GM21737 (cell line): ENCODE results near the gene RAPGEF5.

Source experiments
- ATAC-seq: cut with Tn5 transposase; IDR thresholded peaks from one replicate; pipeline ENCODE4 v1.9.1; 2021; ENCODE audit warnings: mild to moderate bottlenecking, moderate library complexity; ENCODE audit not compliant: unreplicated experiment

The RAPGEF5 gene

GRCh38 chr7:22318376-22318775 is 38.6 kb downstream of the RAPGEF5 start:
- ATAC-seq = no peak

- ATAC-seq = no peak
These were observed 39.3 kb downstream of the RAPGEF5 start for GRCh38 chr7:22317632-22318031.

GRCh38 chr7:22316914-22317313 is 40.0 kb downstream of the RAPGEF5 start:
- no peak for ATAC-seq

GRCh38 chr7:22307816-22308215 is 49.1 kb downstream of the RAPGEF5 start:
- no peak for ATAC-seq

GRCh38 chr7:22305706-22306105 is 51.2 kb downstream of the RAPGEF5 start:
- ATAC-seq = no peak

GRCh38 chr7:22302951-22303423 is 54.0 kb downstream of the RAPGEF5 start:
- ATAC-seq = no peak

- no peak for ATAC-seq
These were observed 54.8 kb downstream of the RAPGEF5 start for GRCh38 chr7:22302193-22302592.

GRCh38 chr7:22301790-22302189 is 55.2 kb downstream of the RAPGEF5 start:
- ATAC-seq = no peak

- ATAC-seq = no peak
These were observed 56.1 kb downstream of the RAPGEF5 start for GRCh38 chr7:22300839-22301238.

GRCh38 chr7:22296916-22297315 is 60.0 kb downstream of the RAPGEF5 start:
- ATAC-seq = no peak

GRCh38 chr7:22296265-22296566 is 60.7 kb downstream of the RAPGEF5 start:
- ATAC-seq = no peak

GRCh38 chr7:22295402-22296264 is 61.3 kb downstream of the RAPGEF5 start:
- ATAC-seq = no peak

GRCh38 chr7:22292531-22292930 is 64.4 kb downstream of the RAPGEF5 start:
- no peak for ATAC-seq

GRCh38 chr7:22291977-22292376 is 65.0 kb downstream of the RAPGEF5 start:
- no peak for ATAC-seq

- ATAC-seq = no peak
These were observed 68.8 kb downstream of the RAPGEF5 start for GRCh38 chr7:22288202-22288601.

- ATAC-seq = no peak
These were observed 69.5 kb downstream of the RAPGEF5 start for GRCh38 chr7:22287412-22287811.

GRCh38 chr7:22286436-22286835 is 70.5 kb downstream of the RAPGEF5 start:
- ATAC-seq = no peak

GRCh38 chr7:22281481-22281880 is 75.5 kb downstream of the RAPGEF5 start:
- ATAC-seq = no peak

- ATAC-seq = no peak
These were observed 76.9 kb downstream of the RAPGEF5 start for GRCh38 chr7:22280031-22280430.

- no peak for ATAC-seq
These were observed 78.3 kb downstream of the RAPGEF5 start for GRCh38 chr7:22278660-22279059.

GRCh38 chr7:22277375-22277774 is 79.6 kb downstream of the RAPGEF5 start:
- ATAC-seq = no peak

- ATAC-seq = no peak
These were observed 81.3 kb downstream of the RAPGEF5 start for GRCh38 chr7:22275661-22276060.

GRCh38 chr7:22271311-22271710 is 85.6 kb downstream of the RAPGEF5 start:
- ATAC-seq = no peak
